Ramos (cell line): ENCODE data around the gene SIGLEC9.

Source experiments
- in situ Hi-C: fragments of 300-500 bp; cut with MboI; formaldehyde crosslinking; loops from one replicate; pipeline ENCODE4 v1.14.3; 2022; ENCODE audit warnings: low sequenced_read_pairs; ENCODE audit not compliant: unreplicated experiment

The SIGLEC9 gene

GRCh38 chr19:51121257-51121656, 3.4 kb upstream of the SIGLEC9 start:
- in situ Hi-C loops: no loop called here

- in situ Hi-C loops: no loop called here
Observed at GRCh38 chr19:51122112-51122981, 2.4 kb upstream of the SIGLEC9 start.

- in situ Hi-C loops: no loop called here
Observed at GRCh38 chr19:51123381-51123800, 1.3 kb upstream of the SIGLEC9 start.

- in situ Hi-C loops: no loop called here
Observed at GRCh38 chr19:51123802-51124201, 904 bp upstream of the SIGLEC9 start.

- in situ Hi-C loops: no loop called here
Observed at GRCh38 chr19:51124216-51124615, 490 bp upstream of the SIGLEC9 start.

- in situ Hi-C loops: no loop called here
Observed at GRCh38 chr19:51125421-51126075, 842 bp downstream of the SIGLEC9 start.

GRCh38 chr19:51127032-51127431, 2.3 kb downstream of the SIGLEC9 start:
- in situ Hi-C loops: no loop called here

- in situ Hi-C loops: no loop called here
Observed at GRCh38 chr19:51127755-51128154, 3.0 kb downstream of the SIGLEC9 start.

- in situ Hi-C loops: no loop called here
Observed at GRCh38 chr19:51128227-51128626, 3.5 kb downstream of the SIGLEC9 start.

- in situ Hi-C loops: no loop called here
Observed at GRCh38 chr19:51129716-51130115, 5.0 kb downstream of the SIGLEC9 start.

GRCh38 chr19:51131780-51132680, 7.3 kb downstream of the SIGLEC9 start:
- in situ Hi-C loops: no loop called here

GRCh38 chr19:51135004-51135403, 10.3 kb downstream of the SIGLEC9 start:
- in situ Hi-C loops: no loop called here

GRCh38 chr19:51135986-51136762, 11.5 kb downstream of the SIGLEC9 start:
- in situ Hi-C loops: no loop called here

GRCh38 chr19:51136851-51137551, 12.3 kb downstream of the SIGLEC9 start:
- in situ Hi-C loops: no loop called here

- in situ Hi-C loops: no loop called here
Observed at GRCh38 chr19:51137792-51138425, 13.2 kb downstream of the SIGLEC9 start.

GRCh38 chr19:51138549-51138979, 13.9 kb downstream of the SIGLEC9 start:
- in situ Hi-C loops: no loop called here

GRCh38 chr19:51139299-51140014, 14.8 kb downstream of the SIGLEC9 start:
- in situ Hi-C loops: no loop called here

- in situ Hi-C loops: no loop called here
Observed at GRCh38 chr19:51140441-51140840, 15.7 kb downstream of the SIGLEC9 start.
